K562 (cell line): Measurements from ENCODE around the gene ZBTB42. TPM values are rescaled to one million over a fixed set of nuclear protein-coding genes. Genes with fewer than 3 reads are reported as not detected.

Source experiments
- ATAC-seq: fragments of 200-7000 bp; cut with Tn5 transposase; 3 replicates; pipeline ENCODE4 v1.9.1; 2020; ENCODE audit warnings: moderate library complexity
- BruUV-seq: library from RNA; stranded (reverse); fragments of 400-500 nt; replicated peaks from 2 replicates; lab custom pipeline; 2021; lab: Mats Ljungman, UMichigan
- CTCF ChIA-PET: fragments of 300-600 bp; formaldehyde crosslinking; extraction: SDS; loops from one replicate; lab custom pipeline; 2021; ENCODE audit warnings: low intra/inter-chr PET ratio; lab: Yijun Ruan, JAX
- POLR2A ChIA-PET: fragments of 300-600, 350-650 bp; sonication (Branson Sonifier 250); formaldehyde crosslinking; extraction: SDS; loops from one replicate; lab custom pipeline; 2021; ENCODE audit warnings: antibody characterized with exemption, inconsistent platforms; lab: Yijun Ruan, JAX
- DNase-seq, 4 experiments: peaks; one replicate each; pipeline versions ENCODE4 v3.0.0 to v3.0.0-alpha.2; 2011 to 2018; ENCODE audit warnings: low spot score in 3 of 4, mixed read lengths in 3 of 4; ENCODE audit errors: extremely low read depth in 1 of 4
- FAIRE-seq: peaks from 2 replicates; lab custom pipeline; 2011; peaks lifted over from hg19 to GRCh38; lab: Jason Lieb, UNC
- H2AFZ ChIP-seq: 2 replicates; pipeline ENCODE4 v1.6.0; 2011; ENCODE audit warnings: low read depth, low read length, control low read depth, inconsistent platforms
- H3K27ac ChIP-seq: fragments of 200-600 bp; 3 replicates; pipeline ENCODE4 v1.8.0; 2011; ENCODE audit warnings: low read depth, mild to moderate bottlenecking, control low read depth, inconsistent platforms, low read length, moderate library complexity, mixed read lengths; ENCODE audit errors: extremely low read depth
- H3K27me3 ChIP-seq, 2 experiments: fragments of 300-600 bp in 1 of 2; 2 replicates in 1 of 2; 3 replicates in 1 of 2; pipeline versions ENCODE4 v1.6.0 to v1.8.0; 2011; ENCODE audit warnings: inconsistent platforms in 2 of 2, low read length in 2 of 2, mild to moderate bottlenecking in 1 of 2, mixed read lengths in 1 of 2, moderate library complexity in 1 of 2; ENCODE audit not compliant: control insufficient read depth in 2 of 2, insufficient read depth in 2 of 2
- H3K36me3 ChIP-seq: fragments of 300-600 bp; 3 replicates; pipeline ENCODE4 v1.8.0; 2011; ENCODE audit warnings: mild to moderate bottlenecking, low read length, inconsistent platforms; ENCODE audit not compliant: control insufficient read depth, insufficient read depth
- H3K4me1 ChIP-seq, 2 experiments: fragments of 200-600 bp in 1 of 2; replicated peaks in 1 of 2; 2 replicates in 1 of 2; 3 replicates in 1 of 2; pipeline versions ENCODE4 v1.5.1 to v1.8.0; 2011; ENCODE audit warnings: inconsistent platforms in 2 of 2, low read length in 2 of 2, mild to moderate bottlenecking in 1 of 2, mixed read lengths in 1 of 2, moderate library complexity in 1 of 2; ENCODE audit not compliant: control insufficient read depth in 2 of 2, insufficient read depth in 2 of 2
- H3K4me2 ChIP-seq: 2 replicates; pipeline ENCODE4 v1.6.1; 2011; ENCODE audit warnings: low read length, control low read depth, inconsistent platforms, mixed read lengths; ENCODE audit not compliant: insufficient read depth
- H3K4me3 ChIP-seq: fragments of 200-600 bp; sonication (generic), shearing (Covaris generic); 2 replicates; pipeline ENCODE4 v1.5.1; 2016; ENCODE audit warnings: control low read depth, inconsistent platforms
- H3K79me2 ChIP-seq: fragments of 200-600 bp; 3 replicates; pipeline ENCODE4 v1.8.0; 2011; ENCODE audit warnings: low read length, inconsistent platforms; ENCODE audit not compliant: control insufficient read depth, insufficient read depth
- H3K9ac ChIP-seq, 2 experiments: 2 replicates each; pipeline versions ENCODE4 v1.6.0 to v1.6.1; 2011; ENCODE audit warnings: low read depth in 2 of 2, low read length in 2 of 2, control low read depth in 1 of 2, inconsistent platforms in 1 of 2, mild to moderate bottlenecking in 1 of 2, mixed read lengths in 1 of 2; ENCODE audit not compliant: insufficient read depth in 1 of 2
- H3K9me1 ChIP-seq: one replicate; pipeline ENCODE4 v1.6.0; 2011; ENCODE audit warnings: inconsistent platforms, mild to moderate bottlenecking, low read length, moderate library complexity; ENCODE audit not compliant: control insufficient read depth, insufficient read depth
- H3K9me3 ChIP-seq: replicated peaks from 2 replicates; pipeline ENCODE4 v1.5.1; 2011; ENCODE audit warnings: low read depth, low read length, inconsistent platforms; ENCODE audit not compliant: control insufficient read depth, insufficient read depth
- H4K20me1 ChIP-seq: replicated peaks from 2 replicates; pipeline ENCODE4 v1.6.1; 2011; ENCODE audit warnings: low read length, inconsistent platforms, mixed read lengths; ENCODE audit not compliant: control insufficient read depth, insufficient read depth
- EHMT2 ChIP-seq: fragments of 450-650 bp; IDR thresholded peaks from 2 replicates; pipeline ENCODE4 v1.6.1; 2018; ENCODE audit warnings: antibody characterized with exemption
- GTF2E2 ChIP-seq: fragments of 200-800 bp; sonication (Bioruptor generic); IDR thresholded peaks from 2 replicates; pipeline ENCODE4 v1.6.1; 2016; ENCODE audit warnings: missing genetic modification characterization, missing compliant biosample characterization
- HDAC1 ChIP-seq, 2 experiments: fragments of 450-650 bp; IDR thresholded peaks; 2 replicates each; pipeline ENCODE4 v1.6.1; 2016 to 2017; ENCODE audit warnings: inconsistent platforms in 1 of 2, mild to moderate bottlenecking in 1 of 2, moderate library complexity in 1 of 2
- MEIS2 ChIP-seq: fragments of 450-650 bp; IDR thresholded peaks from 2 replicates; pipeline ENCODE4 v1.6.1; 2014; ENCODE audit warnings: mild to moderate bottlenecking; ENCODE audit not compliant: partially characterized antibody
- NELFE ChIP-seq: IDR thresholded peaks from 2 replicates; pipeline ENCODE4 v1.6.1; 2011; ENCODE audit warnings: mild to moderate bottlenecking; ENCODE audit not compliant: insufficient read depth, insufficient read length
- NR2F6 ChIP-seq: fragments of 450-650 bp; formaldehyde crosslinking; IDR thresholded peaks from 2 replicates; pipeline ENCODE4 v1.4.0; 2020; ENCODE audit warnings: mild to moderate bottlenecking
- POLR2A ChIP-seq: fragments of 450-650 bp; conservative IDR thresholded peaks from 2 replicates; pipeline ENCODE4 v1.6.1; 2016
- RBM22 ChIP-seq: fragments of 200-400 bp; formaldehyde crosslinking; IDR thresholded peaks from 2 replicates; pipeline ENCODE4 v1.6.1; 2018; ENCODE audit warnings: low read length, low read depth; ENCODE audit not compliant: poor library complexity, severe bottlenecking
- TFE3 ChIP-seq: fragments of 450-650 bp; formaldehyde crosslinking; IDR thresholded peaks from 2 replicates; pipeline ENCODE4 v1.4.0; 2020; ENCODE audit warnings: mild to moderate bottlenecking, mixed read lengths
- XRCC3 ChIP-seq: fragments of 450-650 bp; IDR thresholded peaks from 2 replicates; pipeline ENCODE4 v1.6.1; 2017; ENCODE audit warnings: mild to moderate bottlenecking, moderate library complexity
- ZBTB1 ChIP-seq: sonication (generic); formaldehyde crosslinking; IDR thresholded peaks from 2 replicates; pipeline ENCODE4 v1.8.1; 2023; ENCODE audit warnings: missing genetic modification reagents, low read depth, mild to moderate bottlenecking, borderline replicate concordance
- ZBTB26 ChIP-seq: fragments of 450-650 bp; formaldehyde crosslinking; IDR thresholded peaks from 2 replicates; pipeline ENCODE4 v1.4.0; 2022; ENCODE audit warnings: missing genetic modification characterization
- ZNF274 ChIP-seq: IDR thresholded peaks from 2 replicates; pipeline ENCODE4 v1.6.1; 2011; ENCODE audit warnings: low read depth, mild to moderate bottlenecking, low read length, moderate library complexity, borderline replicate concordance
- ZNF589 ChIP-seq: fragments of 200-800 bp; sonication (Bioruptor generic); IDR thresholded peaks from 2 replicates; pipeline ENCODE4 v1.6.1; 2016; ENCODE audit warnings: low read depth, missing genetic modification characterization, missing compliant biosample characterization
- ZNF639 ChIP-seq, 2 experiments: fragments of 200-800 bp in 1 of 2; sonication (Bioruptor generic) in 1 of 2; sonication (generic) in 1 of 2; formaldehyde crosslinking in 1 of 2; IDR thresholded peaks in 1 of 2; conservative IDR thresholded peaks in 1 of 2; 2 replicates each; pipeline versions ENCODE4 v1.5.0 to v1.6.1; 2016 to 2020; ENCODE audit warnings: missing compliant biosample characterization in 1 of 2, missing genetic modification characterization in 1 of 2, missing genetic modification reagents in 1 of 2
- WGBS: fragments of 100-300 bp; shearing (Covaris generic); methylation state at CpG from one replicate; pipeline ENCODE4 v1.1.6; 2016; ENCODE audit warnings: low coverage, mixed read lengths; ENCODE audit not compliant: insufficient coverage; ENCODE audit errors: missing lambda C conversion rate; 5-methylcytosine and 5-hydroxymethylcytosine counted together
- in situ Hi-C: fragments of 300-500 bp; cut with MboI; formaldehyde crosslinking; loops from 4 replicates; pipeline ENCODE4 v1.15.0; 2018; ENCODE audit warnings: inconsistent platforms, mixed read lengths
- intact Hi-C: fragments of 100-400 bp; cut with micrococcal nuclease; formaldehyde crosslinking; loops from 2 replicates; pipeline ENCODE4 v1.14.2; 2022
- polyA plus RNA-seq, 8 experiments: library from polyadenylated mRNA; depleted of rRNA in 4 of 8; stranded (reverse) in 5 of 8; unstranded in 3 of 8; fragments of >200 nt; fragmentation: Nextera tagmentation in 2 of 8; fragmentation: Illumina TruSeq in 1 of 8; extraction: Ambion mirVana in 2 of 8; extraction: Trizol in 1 of 8; gene quantifications; 2 replicates each; pipeline versions ENCODE4 v1.2.1 to v1.2.3, GENCODE V29; 2011 to 2014; ENCODE audit warnings: inconsistent platforms in 1 of 8, missing spikeins in 1 of 8
- total RNA-seq, 7 experiments: library from RNA; depleted of rRNA in 6 of 7; stranded (reverse); fragments of >200 nt in 6 of 7; fragmentation: Illumina TruSeq in 2 of 7; extraction: Trizol in 2 of 7; gene quantifications; 2 replicates each; pipeline versions ENCODE4 v1.2.1 to v1.2.3, GENCODE V29; 2011 to 2021; ENCODE audit warnings: low replicate concordance in 1 of 7

The ZBTB42 gene
- total and polyA plus RNA-seq, 9 of the 15 experiments (the other 6 are each of a cell fraction or from before 2014, with no cell fraction given), result 0.03 to 8.5 (median 2.4) TPM

- TF ChIP-seq ZNF639 (CRISPR knock-in tag; conservative IDR thresholded peaks at IDR 0.05 in 1 of 2, IDR thresholded peaks at IDR 0.05 in 1 of 2), result no peak
- no peak for TF ChIP-seq GTF2E2 (tag)
- TF ChIP-seq POLR2A, result no peak
Measured at GRCh38 chr14:104822821-104823615, 22.1 kb downstream of the ZBTB42 start (continued).

- in situ Hi-C loops, result loop anchor here (5.0 kb wide), 1 partner anchor 57 kb away; no protein-coding TSS in a partner anchor
- intact Hi-C loops, result no loop called here
- peaks cover 6 to 46% of the 10 kb centered on the region in 2 experiments; a peak in 3 of 5 replicates for H3K4me1 ChIP-seq
- H3K9ac ChIP-seq, result no peak overlapping the region
- H3K27ac ChIP-seq, result no peak overlapping the region
- no peaks in the 10 kb centered on the region for H3K79me2 ChIP-seq
- no peak overlapping the region for H3K4me2 ChIP-seq
- BruUV-seq, result no TSS peak
- no peak for DNase-seq
- ATAC-seq, result no peak
- CTCF ChIA-PET, result interaction anchor here (1.1 kb wide), 1 partner anchor 56 kb away, joined by 3 read pairs; no protein-coding TSS in a partner anchor
- H2AFZ ChIP-seq, result no peak overlapping the region
- no peaks in the 10 kb centered on the region for H3K36me3 ChIP-seq
- H4K20me1 ChIP-seq, result no peaks in the 10 kb centered on the region; the same call in 1 of the 2 replicates
- POLR2A ChIA-PET, result no interaction called here
- 16% methylated on average over 2 of the region's 2 CpGs for WGBS
- no peak overlapping the region for H3K4me3 ChIP-seq
- H3K27me3 ChIP-seq, result no peaks in the 10 kb centered on the region
- no peaks in the 10 kb centered on the region for H3K9me3 ChIP-seq
- no peaks in the 10 kb centered on the region for H3K9me1 ChIP-seq
- FAIRE-seq, result no peak
- 0 out of 4 replicates have a peak, but pooled peaks of 1 of the 2 experiments have one; percentile 13 for TF ChIP-seq HDAC1 (IDR thresholded peaks at IDR 0.05)
- TF ChIP-seq ZBTB1 (CRISPR knock-in tag), result no peak
- no peak for TF ChIP-seq NELFE
- 0 out of 2 replicates have a peak, but pooled peaks have one; percentile 14 for TF ChIP-seq ZBTB26 (CRISPR knock-in tag)
- TF ChIP-seq NR2F6 (CRISPR knock-in tag), result no peak
- TF ChIP-seq ZNF274, result no peak
- TF ChIP-seq ZNF589 (CRISPR knock-in tag), result no peak
- no peak for TF ChIP-seq MEIS2
- no peak for TF ChIP-seq RBM22
- TF ChIP-seq EHMT2, result peak; percentile 85
- TF ChIP-seq XRCC3, result no peak
- no peak for TF ChIP-seq TFE3 (CRISPR knock-in tag)
Measured at GRCh38 chr14:104824353-104824997, 23.6 kb downstream of the ZBTB42 start.
